ENCODE data around the gene DHX58. TPM values are rescaled to one million over a fixed set of nuclear protein-coding genes. Genes with fewer than 3 reads are reported as not detected.

The DHX58 gene
- polyA plus RNA-seq, 1 of the 3 experiments (the other 2 are of a cell fraction), result 1.2 TPM

- no peak overlapping the region for H3K27ac ChIP-seq (ENCODE audit: low read depth in 2 of 2, low read length in 1 of 2)
- peaks cover 36 to 48% of the 10 kb centered on the region in 2 experiments for H3K36me3 ChIP-seq (replicated peaks in 1 of 2; ENCODE audit: control insufficient read depth in 1 of 2, insufficient read depth in 2 of 2, low read length in 1 of 2)
- 96% methylated on average over 16 of the region's 16 CpGs for WGBS (ENCODE audit: low lambda C conversion rate)
- H3K27me3 ChIP-seq (ENCODE audit: insufficient read depth), result no peaks in the 10 kb centered on the region
- peaks cover 13 to 25% of the 10 kb centered on the region in 2 experiments; a peak in 3 of 4 replicates for H3K4me1 ChIP-seq (ENCODE audit: control insufficient read depth in 1 of 2, insufficient read depth in 2 of 2, low read depth in 1 of 2, low read length in 1 of 2)
- no peak for TF ChIP-seq POLR2AphosphoS5 (IDR thresholded peaks at IDR 0.05; ENCODE audit: low read depth, low read length)
- no peak for TF ChIP-seq GABPA (IDR thresholded peaks at IDR 0.05; ENCODE audit: low read depth)
- TF ChIP-seq FOXM1 (IDR thresholded peaks at IDR 0.05; ENCODE audit: low read depth), result no peak
- TF ChIP-seq RAD21 (IDR thresholded peaks at IDR 0.05; ENCODE audit: low read length), result no peak
- TF ChIP-seq ZBTB33 (IDR thresholded peaks at IDR 0.05; ENCODE audit: borderline replicate concordance, low read depth), result no peak
- no peak for TF ChIP-seq JUND (IDR thresholded peaks at IDR 0.05)
- TF ChIP-seq EP300 (IDR thresholded peaks at IDR 0.05; ENCODE audit: borderline replicate concordance in 1 of 2, low read depth in 1 of 2, low read length in 1 of 2), result no peak
- TF ChIP-seq, protein P1, sequence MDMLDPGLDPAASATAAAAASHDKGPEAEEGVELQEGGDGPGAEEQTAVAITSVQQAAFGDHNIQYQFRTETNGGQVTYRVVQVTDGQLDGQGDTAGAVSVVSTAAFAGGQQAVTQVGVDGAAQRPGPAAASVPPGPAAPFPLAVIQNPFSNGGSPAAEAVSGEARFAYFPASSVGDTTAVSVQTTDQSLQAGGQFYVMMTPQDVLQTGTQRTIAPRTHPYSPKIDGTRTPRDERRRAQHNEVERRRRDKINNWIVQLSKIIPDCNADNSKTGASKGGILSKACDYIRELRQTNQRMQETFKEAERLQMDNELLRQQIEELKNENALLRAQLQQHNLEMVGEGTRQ (IDR thresholded peaks at IDR 0.05; ENCODE audit: borderline replicate concordance, low read depth, low read length), result no peak
- TF ChIP-seq MAX (IDR thresholded peaks at IDR 0.05; ENCODE audit: low read depth), result no peak
- no peak for TF ChIP-seq CHD2 (IDR thresholded peaks at IDR 0.05; ENCODE audit: low read length, partially characterized antibody)
- TF ChIP-seq YY1 (IDR thresholded peaks at IDR 0.05; ENCODE audit: low read depth), result no peak
- TF ChIP-seq FOXJ3 (CRISPR knock-in tag; IDR thresholded peaks at IDR 0.05), result no peak
- no peak for TF ChIP-seq RFX5 (IDR thresholded peaks at IDR 0.05; ENCODE audit: low read length)
- TF ChIP-seq REST (IDR thresholded peaks at IDR 0.05; ENCODE audit: low read depth, low read length), result no peak
- TF ChIP-seq GATA2 (CRISPR knock-in tag; IDR thresholded peaks at IDR 0.05), result no peak
- no peak for TF ChIP-seq SMC3 (IDR thresholded peaks at IDR 0.05; ENCODE audit: low read depth, low read length)
- no peak for TF ChIP-seq NFIC (IDR thresholded peaks at IDR 0.05; ENCODE audit: borderline replicate concordance)
- TF ChIP-seq MEF2A (IDR thresholded peaks at IDR 0.05; ENCODE audit: borderline replicate concordance, low read depth), result no peak
- TF ChIP-seq ELF1 (IDR thresholded peaks at IDR 0.05), result no peak
- no peak overlapping the region for H3K4me3 ChIP-seq (ENCODE audit: low read depth in 2 of 2, low read length in 1 of 2)
- H4K20me1 ChIP-seq (ENCODE audit: insufficient read depth), result peaks cover 42% of the 10 kb centered on the region
- ChIA-PET POLR2A (no interaction called here), CTCF (interaction anchor here (1.0 to 2.8 kb wide), 4 partner anchors 30 to 275 kb away, joined by 3 to 9 read pairs (median 4); partner anchors contain the start of gene KCNH4)
- H3K79me2 ChIP-seq (ENCODE audit: insufficient read depth), result peaks cover 58% of the 10 kb centered on the region
- H3K9ac ChIP-seq, result no peak overlapping the region
- H3K9me3 ChIP-seq, result no peaks in the 10 kb centered on the region
- no peak overlapping the region for H2AFZ ChIP-seq (ENCODE audit: low read depth)
- H3F3A ChIP-seq (replicated peaks; ENCODE audit: insufficient read depth), result peaks cover 6% of the 10 kb centered on the region
- H3K9me2 ChIP-seq, result no peaks in the 10 kb centered on the region
- DNase-seq, result no peak
- no peak overlapping the region for H3K4me2 ChIP-seq
Observed at GRCh38 chr17:42130310-42130936, 17.9 kb upstream of the DHX58 start.

Data from SK-N-SH (cell line).